Measurements from ENCODE around the gene HIBCH. TPM values are rescaled to one million over a fixed set of nuclear protein-coding genes. Genes with fewer than 3 reads are reported as not detected.

Gene HIBCH
- total and polyA plus RNA-seq, 2 of the 13 experiments (the other 11 are each of a cell fraction or from before 2014, with no cell fraction given): 18.8 to 49.5 TPM

DNA sequence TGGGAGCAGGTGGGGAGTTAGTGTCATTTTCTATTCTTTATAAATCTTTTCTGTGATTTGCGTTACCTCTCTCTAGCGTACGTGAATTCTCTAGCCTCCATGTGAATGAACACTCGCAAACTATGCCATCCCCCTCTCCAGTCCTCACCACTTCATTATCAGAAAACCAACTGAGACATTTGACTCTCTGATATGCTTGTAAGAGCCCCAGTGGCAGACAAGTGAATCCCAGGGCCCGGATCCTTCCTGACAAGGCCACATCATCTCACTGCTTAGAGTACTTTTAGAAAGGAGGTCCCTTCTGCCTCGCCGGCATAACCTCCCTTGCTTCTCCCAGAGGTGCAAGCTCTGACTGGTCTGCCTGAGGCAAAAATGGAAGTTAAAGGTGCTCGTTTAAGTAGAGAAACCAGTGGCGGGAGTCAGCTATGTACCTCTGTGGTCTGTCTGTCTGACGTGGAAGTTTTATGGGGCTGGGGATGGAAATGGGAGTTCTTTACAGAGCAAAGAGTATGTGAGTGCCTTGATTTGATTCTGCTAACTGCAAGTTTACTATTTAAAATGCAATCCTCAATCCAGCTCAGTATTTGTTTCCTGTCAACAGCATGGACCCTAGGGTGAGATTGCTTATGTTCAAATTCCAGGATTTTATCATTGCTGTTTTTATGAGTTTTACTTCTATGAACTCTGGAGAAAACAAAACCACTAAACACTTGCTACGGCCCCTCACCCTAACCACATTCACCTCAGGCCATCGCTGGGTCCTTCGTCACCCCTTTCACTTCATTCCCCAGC lies 142.2 kb downstream of the HIBCH start (continued):
- TF ChIP-seq ZMYM2 (CRISPR knock-in tag; IDR thresholded peaks at IDR 0.05): no peak
- TF ChIP-seq, protein P1, sequence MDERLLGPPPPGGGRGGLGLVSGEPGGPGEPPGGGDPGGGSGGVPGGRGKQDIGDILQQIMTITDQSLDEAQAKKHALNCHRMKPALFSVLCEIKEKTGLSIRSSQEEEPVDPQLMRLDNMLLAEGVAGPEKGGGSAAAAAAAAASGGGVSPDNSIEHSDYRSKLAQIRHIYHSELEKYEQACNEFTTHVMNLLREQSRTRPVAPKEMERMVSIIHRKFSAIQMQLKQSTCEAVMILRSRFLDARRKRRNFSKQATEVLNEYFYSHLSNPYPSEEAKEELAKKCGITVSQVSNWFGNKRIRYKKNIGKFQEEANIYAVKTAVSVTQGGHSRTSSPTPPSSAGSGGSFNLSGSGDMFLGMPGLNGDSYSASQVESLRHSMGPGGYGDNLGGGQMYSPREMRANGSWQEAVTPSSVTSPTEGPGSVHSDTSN (CRISPR knock-in tag; IDR thresholded peaks at IDR 0.05): no peak

DNA sequence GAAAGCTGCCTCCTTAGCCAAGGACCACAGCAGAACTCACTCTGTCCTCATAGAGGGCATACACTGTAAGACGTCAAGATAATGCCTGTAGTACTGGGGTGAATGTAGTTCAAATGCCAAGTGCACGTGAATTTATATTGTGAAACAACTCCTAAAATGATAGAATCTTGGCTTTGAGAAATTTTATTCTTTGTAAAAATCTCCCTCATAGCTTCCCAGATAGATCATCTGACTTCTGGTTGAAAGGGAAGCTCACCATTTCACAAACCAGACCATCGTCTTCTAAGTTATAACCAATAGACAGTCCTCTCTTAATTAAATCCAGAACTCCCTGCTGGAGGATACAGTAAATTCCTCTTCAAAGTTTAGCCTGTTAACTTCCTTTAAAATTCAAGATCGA lies 146.2 kb downstream of the HIBCH start:
- ChIA-PET CTCF (ENCODE audit: low intra/inter-chr PET ratio, low total read pairs) (no interaction called here), POLR2A (no interaction called here)
- ATAC-seq (no peak), DNase-seq (ENCODE audit: low spot score) (no peak), FAIRE-seq (no peak)
- no peaks in the 10 kb centered on the region for H3K36me3 ChIP-seq (replicated peaks in 1 of 2; ENCODE audit: control insufficient read depth in 1 of 2, insufficient read depth in 2 of 2, low read length in 2 of 2)
- in situ Hi-C loops (cut with HindIII; ENCODE audit: extremely low pct_ligation_motif_present, low pct_unique_long_range_greater_than_20kb) (no loop called here), intact Hi-C loops (cut with micrococcal nuclease; ENCODE audit: unreplicated experiment) (no loop called here)
- WGBS (ENCODE audit: low lambda C conversion rate): 44% methylated on average over 4 of the region's 4 CpGs
- H3K79me2 ChIP-seq (ENCODE audit: insufficient read depth, low read length): no peaks in the 10 kb centered on the region
- BruUV-seq (replicated peaks): no TSS peak
- H3K27ac ChIP-seq (ENCODE audit: extremely low read length, insufficient read depth, low read length): no peak overlapping the region
- no peak overlapping the region for H3K9ac ChIP-seq (ENCODE audit: insufficient read depth, low read depth, low read length)
- no peaks in the 10 kb centered on the region for H3K27me3 ChIP-seq (ENCODE audit: control insufficient read depth in 1 of 2, insufficient read depth in 2 of 2, low read length in 2 of 2)
- H3K4me2 ChIP-seq (ENCODE audit: low read depth, low read length): no peak overlapping the region
- H4K20me1 ChIP-seq (ENCODE audit: insufficient read depth, low read length): no peaks in the 10 kb centered on the region
- no peaks in the 10 kb centered on the region for H3K4me1 ChIP-seq (ENCODE audit: insufficient read depth, low read length)
- no peak for TF ChIP-seq MED1 (CRISPR knock-in tag; IDR thresholded peaks at IDR 0.05)
- no peak for TF ChIP-seq ZSCAN9 (CRISPR knock-in tag; IDR thresholded peaks at IDR 0.05; ENCODE audit: borderline replicate concordance)
- H3K9me3 ChIP-seq (ENCODE audit: low read length): no peaks in the 10 kb centered on the region
- no peak overlapping the region for H2AFZ ChIP-seq (ENCODE audit: low read length)
- H3K4me3 ChIP-seq (replicated peaks in 1 of 3; ENCODE audit: insufficient read depth in 1 of 3, low read depth in 2 of 3, low read length in 3 of 3): no peak overlapping the region

DNA sequence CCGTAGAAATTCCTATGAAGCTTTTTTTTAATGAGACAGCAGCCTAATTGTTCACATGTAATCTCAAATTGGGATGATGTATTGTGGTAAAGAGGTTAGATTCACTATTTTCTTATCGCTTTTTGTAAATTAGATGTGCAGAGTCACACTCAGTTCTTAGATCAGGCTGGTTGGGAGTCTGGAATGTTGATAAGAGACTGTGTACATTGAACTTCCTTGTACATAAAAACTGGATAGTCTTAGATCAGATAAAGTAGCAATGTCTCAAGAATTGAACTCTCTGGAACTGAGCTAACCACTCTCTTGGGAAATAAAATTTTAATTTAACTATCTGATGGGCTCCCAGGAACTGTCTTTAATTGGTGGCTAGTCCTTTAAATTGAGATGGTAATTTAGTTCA lies 149.0 kb downstream of the HIBCH start:
- CTCF ChIA-PET (ENCODE audit: low intra/inter-chr PET ratio, low total read pairs): no interaction called here
- intact Hi-C loops (cut with micrococcal nuclease; ENCODE audit: unreplicated experiment) (no loop called here), in situ Hi-C loops (cut with HindIII; ENCODE audit: extremely low pct_ligation_motif_present, low pct_unique_long_range_greater_than_20kb) (no loop called here)
- no peaks in the 10 kb centered on the region for H4K20me1 ChIP-seq (ENCODE audit: insufficient read depth, low read length)
- no peaks in the 10 kb centered on the region for H3K4me1 ChIP-seq (ENCODE audit: insufficient read depth, low read length)
- H3K79me2 ChIP-seq (ENCODE audit: insufficient read depth, low read length): no peaks in the 10 kb centered on the region
- no peak overlapping the region for H2AFZ ChIP-seq (ENCODE audit: low read length)
- no peak overlapping the region for H3K27ac ChIP-seq (ENCODE audit: extremely low read length, insufficient read depth, low read length)
- no peak overlapping the region for H3K9ac ChIP-seq (ENCODE audit: insufficient read depth, low read depth, low read length)
- FAIRE-seq: no peak
- no peak for DNase-seq (ENCODE audit: low spot score)
- no peaks in the 10 kb centered on the region for H3K36me3 ChIP-seq (replicated peaks in 1 of 2; ENCODE audit: control insufficient read depth in 1 of 2, insufficient read depth in 2 of 2, low read length in 2 of 2)
- no peak for TF ChIP-seq POLR2G (IDR thresholded peaks at IDR 0.05; ENCODE audit: low read depth, low read length)
- TF ChIP-seq ZNF282 (IDR thresholded peaks at IDR 0.05; ENCODE audit: partially characterized antibody): no peak
- TF ChIP-seq SETDB1 (CRISPR knock-in tag; IDR thresholded peaks at IDR 0.05; ENCODE audit: borderline replicate concordance): no peak
- TF ChIP-seq EZH2 (conservative IDR thresholded peaks at IDR 0.05; ENCODE audit: low read depth, low read length): no peak
- TF ChIP-seq, protein P2, sequence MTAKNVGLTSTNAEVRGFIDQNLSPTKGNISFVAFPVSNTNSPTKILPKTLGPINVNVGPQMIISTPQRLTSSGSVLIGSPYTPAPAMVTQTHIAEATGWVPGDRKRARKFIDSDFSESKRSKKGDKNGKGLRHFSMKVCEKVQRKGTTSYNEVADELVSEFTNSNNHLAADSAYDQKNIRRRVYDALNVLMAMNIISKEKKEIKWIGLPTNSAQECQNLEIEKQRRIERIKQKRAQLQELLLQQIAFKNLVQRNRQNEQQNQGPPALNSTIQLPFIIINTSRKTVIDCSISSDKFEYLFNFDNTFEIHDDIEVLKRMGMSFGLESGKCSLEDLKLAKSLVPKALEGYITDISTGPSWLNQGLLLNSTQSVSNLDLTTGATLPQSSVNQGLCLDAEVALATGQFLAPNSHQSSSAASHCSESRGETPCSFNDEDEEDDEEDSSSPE (CRISPR knock-in tag; IDR thresholded peaks at IDR 0.05): no peak
- TF ChIP-seq ELF1 (CRISPR knock-in tag; IDR thresholded peaks at IDR 0.05): no peak
- no peak for TF ChIP-seq KLF13 (CRISPR knock-in tag; IDR thresholded peaks at IDR 0.05)
- WGBS (ENCODE audit: low lambda C conversion rate): 32% methylated on average over 2 of the region's 2 CpGs
- H3K27me3 ChIP-seq (ENCODE audit: control insufficient read depth in 1 of 2, insufficient read depth in 2 of 2, low read length in 2 of 2): no peaks in the 10 kb centered on the region
- H3K4me2 ChIP-seq (ENCODE audit: low read depth, low read length): no peak overlapping the region
- ATAC-seq: no peak
- H3K9me3 ChIP-seq (ENCODE audit: low read length): 0 out of 2 replicates have a peak, but pooled peaks cover under 1% of the 10 kb centered on the region
- POLR2A ChIA-PET: no interaction called here
- H3K4me3 ChIP-seq (replicated peaks in 1 of 3; ENCODE audit: insufficient read depth in 1 of 3, low read depth in 2 of 3, low read length in 3 of 3): no peak overlapping the region
- BruUV-seq (replicated peaks): no TSS peak
